CD14-positive monocyte (primary cell): ENCODE data around the gene LIMA1. TPM values are rescaled to one million over a fixed set of nuclear protein-coding genes. Genes with fewer than 3 reads are reported as not detected.

Source experiments
- DNase-seq, 3 donors: peaks; one replicate each; pipeline ENCODE4 v3.0.0-alpha.2; 2011 to 2022
- H2AFZ ChIP-seq: 2 replicates; pipeline ENCODE4 v1.6.0; 2012; ENCODE audit warnings: mild to moderate bottlenecking, low read depth, low read length, inconsistent platforms; ENCODE audit not compliant: insufficient read depth, poor library complexity, severe bottlenecking
- H3K27ac ChIP-seq, 2 donors: 1 replicate in 1 of 2; 2 replicates in 1 of 2; pipeline ENCODE4 v1.5.1; 2012 to 2013; ENCODE audit warnings: low read length in 2 of 2, control low read depth in 1 of 2, inconsistent platforms in 1 of 2, low read depth in 1 of 2, mild to moderate bottlenecking in 1 of 2
- H3K27me3 ChIP-seq, 2 donors: one replicate each; pipeline versions ENCODE4 v1.6.0 to v1.6.1; 2011 to 2013; ENCODE audit warnings: low read length in 2 of 2; ENCODE audit not compliant: control insufficient read depth in 2 of 2, insufficient read depth in 2 of 2
- H3K36me3 ChIP-seq, 2 donors: replicated peaks in 1 of 2; 1 replicate in 1 of 2; 2 replicates in 1 of 2; pipeline versions ENCODE4 v1.5.1 to v1.6.1; 2012 to 2013; ENCODE audit warnings: low read length in 2 of 2, control low read depth in 1 of 2, inconsistent platforms in 1 of 2, mild to moderate bottlenecking in 1 of 2; ENCODE audit not compliant: insufficient read depth in 2 of 2, control insufficient read depth in 1 of 2
- H3K4me1 ChIP-seq, 2 donors: 1 replicate in 1 of 2; 2 replicates in 1 of 2; pipeline versions ENCODE4 v1.5.1 to v1.6.1; 2012 to 2013; ENCODE audit warnings: low read length in 2 of 2, control low read depth in 1 of 2, inconsistent platforms in 1 of 2, mild to moderate bottlenecking in 1 of 2, moderate library complexity in 1 of 2; ENCODE audit not compliant: insufficient read depth in 2 of 2, control insufficient read depth in 1 of 2
- H3K4me2 ChIP-seq: replicated peaks from 2 replicates; pipeline ENCODE3; 2012; ENCODE audit warnings: low read length, moderate library complexity, mild to moderate bottlenecking; ENCODE audit not compliant: poor library complexity, severe bottlenecking; ENCODE audit errors: extremely low read depth
- H3K4me3 ChIP-seq, 3 experiments: fragments of 200-600 bp in 1 of 3; sonication (generic) in 1 of 3; replicated peaks in 1 of 3; 1 replicate in 2 of 3; 2 replicates in 1 of 3; pipeline ENCODE4 v1.5.1; 2011 to 2013; ENCODE audit warnings: low read length in 3 of 3, mild to moderate bottlenecking in 3 of 3, control low read depth in 2 of 3, low read depth in 2 of 3, inconsistent platforms in 1 of 3, moderate library complexity in 1 of 3
- H3K79me2 ChIP-seq: 2 replicates; pipeline ENCODE4 v1.6.0; 2012; ENCODE audit warnings: mild to moderate bottlenecking, control low read depth, inconsistent platforms, low read length, moderate library complexity; ENCODE audit not compliant: insufficient read depth
- H3K9ac ChIP-seq: 2 replicates; pipeline ENCODE4 v1.6.0; 2017; ENCODE audit warnings: low read length, mild to moderate bottlenecking; ENCODE audit not compliant: insufficient read depth, poor library complexity, severe bottlenecking
- H3K9me3 ChIP-seq, 2 donors: replicated peaks in 1 of 2; 1 replicate in 1 of 2; 2 replicates in 1 of 2; pipeline versions ENCODE4 v1.5.1 to v1.6.1; 2012 to 2013; ENCODE audit warnings: low read length in 2 of 2, control low read depth in 1 of 2; ENCODE audit not compliant: control insufficient read depth in 1 of 2, insufficient read depth in 1 of 2
- H4K20me1 ChIP-seq: 2 replicates; pipeline ENCODE4 v1.6.0; 2012; ENCODE audit warnings: mild to moderate bottlenecking, low read length, control low read depth, moderate library complexity; ENCODE audit not compliant: insufficient read depth
- H3K27ac Mint-ChIP-seq, 7 donors: one replicate each; pipeline ENCODE4 v1.8.0; 2020; ENCODE audit warnings: mild to moderate bottlenecking in 7 of 7, mixed read lengths in 7 of 7, moderate library complexity in 6 of 7, inconsistent platforms in 2 of 7
- H3K27me3 Mint-ChIP-seq, 3 donors: one replicate each; pipeline ENCODE4 v1.8.0; 2021 to 2022; ENCODE audit warnings: low read depth in 3 of 3, mild to moderate bottlenecking in 3 of 3, mixed read lengths in 3 of 3, moderate library complexity in 3 of 3, inconsistent platforms in 1 of 3
- H3K36me3 Mint-ChIP-seq, 2 donors: one replicate each; pipeline ENCODE4 v1.8.0; 2020; ENCODE audit warnings: mixed read lengths in 2 of 2, inconsistent platforms in 1 of 2, mild to moderate bottlenecking in 1 of 2
- H3K4me1 Mint-ChIP-seq: one replicate; pipeline ENCODE4 v1.8.0; 2020; ENCODE audit warnings: mild to moderate bottlenecking, mixed read lengths
- H3K4me3 Mint-ChIP-seq, 2 donors: one replicate each; pipeline ENCODE4 v1.8.0; 2020; ENCODE audit warnings: mild to moderate bottlenecking in 2 of 2, mixed read lengths in 2 of 2, moderate library complexity in 1 of 2
- H3K9me3 Mint-ChIP-seq, 7 donors: one replicate each; pipeline ENCODE4 v1.8.0; 2020 to 2022; ENCODE audit warnings: mixed read lengths in 7 of 7, mild to moderate bottlenecking in 6 of 7, moderate library complexity in 6 of 7, inconsistent platforms in 2 of 7
- WGBS: methylation state at CpG from one replicate; pipeline ENCODE4 v1.1.5; 2013; ENCODE audit warnings: missing lambda C conversion rate; ENCODE audit not compliant: insufficient coverage; 5-methylcytosine and 5-hydroxymethylcytosine counted together
- intact Hi-C, 2 donors: fragments of 100-400 bp; cut with micrococcal nuclease; formaldehyde crosslinking; loops; one replicate each; pipeline versions ENCODE4 v1.15.0 to v1.15.1; 2023
- polyA plus RNA-seq, 3 donors: library from polyadenylated mRNA; depleted of rRNA in 1 of 3; unstranded in 2 of 3; stranded (reverse) in 1 of 3; fragments of 300-500 nt in 2 of 3; fragments of >200 nt in 1 of 3; fragmentation: Illumina TruSeq in 2 of 3; gene quantifications; 1 replicate in 2 of 3; 2 replicates in 1 of 3; pipeline ENCODE4 v1.2.3, GENCODE V29; 2012 to 2021
- TF ChIP-seq, protein P1 (sequence below): fragments of 200-600 bp; IDR thresholded peaks from one replicate; pipeline ENCODE4 v1.8.0; 2022; ENCODE audit warnings: antibody characterized with exemption, mild to moderate bottlenecking

The LIMA1 gene
- polyA plus RNA-seq, 3 donors: 0.24 to 0.62 (median 0.51) TPM

DNA sequence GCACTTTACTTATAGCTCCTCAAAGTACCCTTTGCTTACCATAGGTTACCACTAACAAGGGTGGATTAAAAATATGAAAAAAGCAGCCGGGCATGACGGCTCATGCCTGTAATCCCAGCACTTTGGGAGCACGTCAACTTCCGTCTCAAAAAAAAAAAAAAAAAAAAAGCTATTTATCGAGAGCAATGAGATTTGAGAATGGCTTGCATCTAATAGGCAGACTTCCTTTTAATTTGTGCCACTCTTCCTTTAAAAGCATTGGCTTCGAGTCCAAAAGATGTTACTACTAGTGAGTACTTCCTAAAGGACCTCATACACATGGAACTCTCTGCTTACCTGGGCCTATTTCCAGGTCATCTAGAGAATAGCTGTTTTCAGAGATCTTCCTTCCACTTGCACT lies 77.7 kb downstream of the LIMA1 start:
- Mint-ChIP-seq H3K9me3 (no peaks in the 10 kb centered on the region), H3K4me3 (no peak overlapping the region), H3K4me1 (no peaks in the 10 kb centered on the region), H3K36me3 (peaks cover 4 to 9% of the 10 kb centered on the region in 2 donors), H3K27ac (no peak overlapping the region), H3K27me3 (no peaks in the 10 kb centered on the region)
- Histone ChIP-seq H2AFZ (no peak overlapping the region), H3K4me1 (no peaks in the 10 kb centered on the region), H4K20me1 (no peaks in the 10 kb centered on the region), H3K9me3 (no peaks in the 10 kb centered on the region), H3K4me2 (no peak overlapping the region), H3K27ac (no peak overlapping the region), H3K36me3 (peaks cover 0 to 4% of the 10 kb centered on the region in 2 donors), H3K9ac (no peak overlapping the region), H3K4me3 (no peak overlapping the region), H3K79me2 (no peaks in the 10 kb centered on the region), H3K27me3 (no peaks in the 10 kb centered on the region)
- WGBS: 100% methylated on average over 1 of the region's 6 CpGs
- TF ChIP-seq, protein P1, sequence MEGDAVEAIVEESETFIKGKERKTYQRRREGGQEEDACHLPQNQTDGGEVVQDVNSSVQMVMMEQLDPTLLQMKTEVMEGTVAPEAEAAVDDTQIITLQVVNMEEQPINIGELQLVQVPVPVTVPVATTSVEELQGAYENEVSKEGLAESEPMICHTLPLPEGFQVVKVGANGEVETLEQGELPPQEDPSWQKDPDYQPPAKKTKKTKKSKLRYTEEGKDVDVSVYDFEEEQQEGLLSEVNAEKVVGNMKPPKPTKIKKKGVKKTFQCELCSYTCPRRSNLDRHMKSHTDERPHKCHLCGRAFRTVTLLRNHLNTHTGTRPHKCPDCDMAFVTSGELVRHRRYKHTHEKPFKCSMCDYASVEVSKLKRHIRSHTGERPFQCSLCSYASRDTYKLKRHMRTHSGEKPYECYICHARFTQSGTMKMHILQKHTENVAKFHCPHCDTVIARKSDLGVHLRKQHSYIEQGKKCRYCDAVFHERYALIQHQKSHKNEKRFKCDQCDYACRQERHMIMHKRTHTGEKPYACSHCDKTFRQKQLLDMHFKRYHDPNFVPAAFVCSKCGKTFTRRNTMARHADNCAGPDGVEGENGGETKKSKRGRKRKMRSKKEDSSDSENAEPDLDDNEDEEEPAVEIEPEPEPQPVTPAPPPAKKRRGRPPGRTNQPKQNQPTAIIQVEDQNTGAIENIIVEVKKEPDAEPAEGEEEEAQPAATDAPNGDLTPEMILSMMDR: no peak
- intact Hi-C loops: no loop called here
- no peak for DNase-seq

DNA sequence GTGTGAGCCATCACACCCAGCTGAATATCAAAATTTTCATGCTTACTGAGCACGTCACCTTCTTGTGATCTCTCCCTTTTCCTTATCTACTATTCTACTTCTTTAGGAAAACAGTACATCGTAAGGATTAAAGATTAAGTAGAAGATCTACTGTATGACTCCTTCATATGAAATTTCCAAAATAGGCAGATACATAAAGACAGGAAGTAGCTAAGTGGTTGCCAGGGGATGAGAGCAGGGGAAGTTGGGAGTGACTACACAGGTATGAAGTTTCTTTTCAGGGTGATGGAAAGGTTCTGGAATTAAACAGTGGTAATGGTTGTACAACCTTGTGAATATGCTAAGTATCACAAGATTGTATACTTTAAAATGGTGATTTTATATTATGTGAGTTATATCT lies 79.6 kb downstream of the LIMA1 start:
- no peaks in the 10 kb centered on the region for H3K79me2 ChIP-seq
- no peaks in the 10 kb centered on the region for H3K4me1 ChIP-seq
- no peak overlapping the region for H3K27ac ChIP-seq
- H3K9me3 ChIP-seq: no peaks in the 10 kb centered on the region
- no peaks in the 10 kb centered on the region for H3K27me3 ChIP-seq
- no peaks in the 10 kb centered on the region for H3K4me1 Mint-ChIP-seq
- no peaks in the 10 kb centered on the region for H3K27me3 Mint-ChIP-seq
- H3K4me2 ChIP-seq: no peak overlapping the region
- no peak overlapping the region for H3K4me3 ChIP-seq
- no peak overlapping the region for H2AFZ ChIP-seq
- H3K9me3 Mint-ChIP-seq: no peaks in the 10 kb centered on the region
- H3K36me3 ChIP-seq: peaks cover 0 to 4% of the 10 kb centered on the region in 2 donors
- no peaks in the 10 kb centered on the region for H4K20me1 ChIP-seq
- intact Hi-C loops: no loop called here
- DNase-seq: no peak
- TF ChIP-seq, protein P1: no peak
- peak overlapping the region in 1 of 7 donors; percentile 75 for H3K27ac Mint-ChIP-seq
- H3K4me3 Mint-ChIP-seq: no peak overlapping the region
- H3K9ac ChIP-seq: no peak overlapping the region
- H3K36me3 Mint-ChIP-seq: peaks cover 8 to 15% of the 10 kb centered on the region in 2 donors
- no CpG with 5 or more reads among the region's 2 CpGs for WGBS
